Testis (tissue), 2 donors: ENCODE measurements around the gene FAM216A.

Experiments
- CTCF ChIP-seq, 3 experiments: fragments of 450-650 bp in 2 of 3; fragments of 200-600 bp in 1 of 3; sonication (generic) in 1 of 3; IDR thresholded peaks; one replicate each; pipeline ENCODE4 v1.5.1; 2016 to 2019; ENCODE audit warnings: antibody characterized with exemption in 3 of 3, mild to moderate bottlenecking in 2 of 3, moderate library complexity in 1 of 3
- POLR2A ChIP-seq: fragments of 450-650 bp; IDR thresholded peaks from one replicate; pipeline ENCODE4 v1.6.1; 2017; ENCODE audit warnings: antibody characterized with exemption, mild to moderate bottlenecking, moderate library complexity

GRCh38 chr12:110467847-110468213 is 815 bp upstream of the FAM216A start:
- TF ChIP-seq CTCF (IDR thresholded peaks at IDR 0.05) (no peak), POLR2A (no peak)
